GM19328 (cell line): Measurements from ENCODE around the gene TCAP.

Source experiments
- ATAC-seq: cut with Tn5 transposase; IDR thresholded peaks from one replicate; pipeline ENCODE4 v1.9.1; 2021; ENCODE audit warnings: mild to moderate bottlenecking, moderate library complexity; ENCODE audit not compliant: unreplicated experiment

The TCAP gene

GRCh38 chr17:39648616-39649366 lies 16.4 kb upstream of the TCAP start:
- no peak for ATAC-seq

- no peak for ATAC-seq
Observed at GRCh38 chr17:39650121-39650579, 15.0 kb upstream of the TCAP start.

GRCh38 chr17:39651923-39652586 lies 13.1 kb upstream of the TCAP start:
- no peak for ATAC-seq

GRCh38 chr17:39652587-39653315 lies 12.4 kb upstream of the TCAP start:
- ATAC-seq, result no peak

- ATAC-seq, result no peak
Observed at GRCh38 chr17:39653316-39653661, 11.9 kb upstream of the TCAP start.

GRCh38 chr17:39653662-39654331 lies 11.4 kb upstream of the TCAP start:
- no peak for ATAC-seq

GRCh38 chr17:39655105-39655504 lies 10.0 kb upstream of the TCAP start:
- no peak for ATAC-seq

- no peak for ATAC-seq
Observed at GRCh38 chr17:39658346-39658745, 6.8 kb upstream of the TCAP start.

- no peak for ATAC-seq
Observed at GRCh38 chr17:39658760-39659159, 6.4 kb upstream of the TCAP start.

GRCh38 chr17:39659279-39660010 lies 5.7 kb upstream of the TCAP start:
- ATAC-seq, result no peak

GRCh38 chr17:39660011-39660360 lies 5.2 kb upstream of the TCAP start:
- no peak for ATAC-seq

- no peak for ATAC-seq
Observed at GRCh38 chr17:39660397-39661385, 4.5 kb upstream of the TCAP start.

- no peak for ATAC-seq
Observed at GRCh38 chr17:39661744-39662541, 3.2 kb upstream of the TCAP start.

- ATAC-seq, result no peak
Observed at GRCh38 chr17:39662551-39663339, 2.4 kb upstream of the TCAP start.

- ATAC-seq, result no peak
Observed at GRCh38 chr17:39663340-39663687, 1.8 kb upstream of the TCAP start.

GRCh38 chr17:39663688-39664580 lies 1.2 kb upstream of the TCAP start:
- no peak for ATAC-seq

- no peak for ATAC-seq
Observed at GRCh38 chr17:39665642-39666224, 584 bp downstream of the TCAP start.
